Thymus (tissue), 11 donors: ENCODE measurements around the gene KIF13A. TPM values are rescaled to one million over a fixed set of nuclear protein-coding genes. Genes with fewer than 3 reads are reported as not detected.
A peak's percentile ranks its signal among the peaks of the same experiment; 100 is the strongest.

Experiments used
- DNase-seq, 9 donors: peaks; one replicate each; pipeline ENCODE4 v3.0.0-alpha.2; 2013; ENCODE audit warnings: low spot score in 9 of 9, low read depth in 6 of 9, missing footprints in 1 of 9
- H3K27ac ChIP-seq, 2 donors: one replicate each; pipeline ENCODE4 v1.5.1; 2013; ENCODE audit warnings: control low read depth in 1 of 2, low read depth in 1 of 2, low read length in 1 of 2, mild to moderate bottlenecking in 1 of 2, moderate library complexity in 1 of 2
- H3K27me3 ChIP-seq, 2 donors: one replicate each; pipeline ENCODE4 v1.5.1; 2013; ENCODE audit warnings: low read length in 1 of 2; ENCODE audit not compliant: control insufficient read depth in 2 of 2, insufficient read depth in 1 of 2
- H3K36me3 ChIP-seq, 2 donors: one replicate each; pipeline ENCODE4 v1.5.1; 2013; ENCODE audit warnings: low read length in 1 of 2, mild to moderate bottlenecking in 1 of 2, moderate library complexity in 1 of 2; ENCODE audit not compliant: control insufficient read depth in 2 of 2, insufficient read depth in 2 of 2
- H3K4me1 ChIP-seq, 2 donors: one replicate each; pipeline ENCODE4 v1.5.1; 2013; ENCODE audit warnings: low read length in 2 of 2; ENCODE audit not compliant: control insufficient read depth in 2 of 2, insufficient read depth in 2 of 2
- H3K4me3 ChIP-seq, 2 donors: one replicate each; pipeline ENCODE4 v1.5.1; 2013; ENCODE audit warnings: low read length in 2 of 2, control low read depth in 1 of 2, mild to moderate bottlenecking in 1 of 2
- H3K9me3 ChIP-seq, 2 donors: one replicate each; pipeline ENCODE4 v1.5.1; 2013; ENCODE audit warnings: low read length in 1 of 2, mild to moderate bottlenecking in 1 of 2; ENCODE audit not compliant: control insufficient read depth in 2 of 2, insufficient read depth in 1 of 2
- WGBS: extraction: QIAGEN DNeasy Blood & Tissue Kit; methylation state at CpG from one replicate; pipeline ENCODE4 v1.1.7; 2013; 5-methylcytosine and 5-hydroxymethylcytosine counted together
- polyA plus RNA-seq: library from polyadenylated mRNA; stranded (reverse); fragments of 200-250 nt; gene quantifications from one replicate; pipeline ENCODE4 v1.2.3, GENCODE V29; 2013
- total RNA-seq: library from RNA; stranded (reverse); fragments of 120-200 nt; gene quantifications from one replicate; pipeline ENCODE4 v1.2.4, GENCODE V29; 2013
- donor health status: healthy.

Gene KIF13A
- total and polyA plus RNA-seq, 2 donors, result 8.5 to 13.7 TPM

DNA sequence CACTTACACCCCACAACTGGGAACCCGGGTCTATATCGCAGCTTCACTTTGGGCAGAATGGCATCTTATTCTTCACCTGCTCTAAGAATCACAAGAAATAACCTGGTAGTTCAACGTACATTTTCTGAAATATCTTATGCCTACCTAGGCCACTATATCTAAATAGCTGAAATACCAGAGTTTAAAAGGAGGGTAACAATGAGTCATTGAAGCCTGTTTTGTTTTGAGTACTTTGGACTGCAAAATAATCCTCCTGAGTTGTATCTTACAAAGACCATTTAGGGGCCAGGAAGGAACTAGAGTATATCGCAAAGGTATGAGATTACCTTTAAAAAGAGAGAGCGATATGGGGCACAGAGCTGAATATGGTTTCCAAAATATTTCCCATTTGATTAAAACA is 184.0 kb downstream of the KIF13A start:
- WGBS, result 98% methylated on average over 5 of the region's 5 CpGs
- Histone ChIP-seq H3K27me3 (no peaks in the 10 kb centered on the region), H3K4me3 (no peak overlapping the region), H3K9me3 (no peaks in the 10 kb centered on the region), H3K36me3 (no peaks in the 10 kb centered on the region), H3K4me1 (no peaks in the 10 kb centered on the region), H3K27ac (no peak overlapping the region)
- DNase-seq, result no peak

DNA sequence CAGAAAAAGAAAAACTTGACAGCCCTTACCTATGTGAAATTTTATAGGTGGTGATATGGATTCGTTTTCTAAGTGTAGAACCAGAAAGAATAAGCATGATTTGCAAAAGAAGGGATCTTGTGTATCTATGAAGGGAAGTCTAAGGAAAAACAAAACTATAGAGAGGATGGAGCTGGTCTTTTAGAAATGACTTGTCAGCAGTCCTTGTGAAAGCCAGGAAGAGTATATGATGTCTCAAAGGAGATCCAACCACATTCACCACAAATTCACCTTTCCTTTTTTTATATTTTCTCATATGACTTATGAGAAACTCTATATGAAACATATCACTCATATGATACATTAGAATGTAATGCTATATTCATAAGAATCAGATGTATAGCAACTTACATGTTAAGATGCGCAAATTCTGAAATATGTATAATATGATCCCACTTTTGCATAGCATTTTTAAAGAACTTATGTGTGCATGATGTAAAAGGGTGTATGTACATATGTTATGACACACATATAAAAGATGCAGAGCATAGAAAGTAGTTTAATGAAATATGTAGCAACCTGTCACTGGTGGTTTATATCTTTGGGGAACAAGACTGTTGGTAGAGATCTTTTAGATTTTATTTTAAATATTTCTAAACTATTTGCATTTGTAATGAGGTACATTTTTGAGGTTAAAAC is 188.8 kb downstream of the KIF13A start:
- WGBS, result 94% methylated on average over 2 of the region's 2 CpGs
- Histone ChIP-seq H3K27ac (no peak overlapping the region), H3K27me3 (no peaks in the 10 kb centered on the region), H3K36me3 (no peaks in the 10 kb centered on the region), H3K4me3 (no peak overlapping the region), H3K4me1 (no peaks in the 10 kb centered on the region), H3K9me3 (no peaks in the 10 kb centered on the region)
- DNase-seq, result no peak

DNA sequence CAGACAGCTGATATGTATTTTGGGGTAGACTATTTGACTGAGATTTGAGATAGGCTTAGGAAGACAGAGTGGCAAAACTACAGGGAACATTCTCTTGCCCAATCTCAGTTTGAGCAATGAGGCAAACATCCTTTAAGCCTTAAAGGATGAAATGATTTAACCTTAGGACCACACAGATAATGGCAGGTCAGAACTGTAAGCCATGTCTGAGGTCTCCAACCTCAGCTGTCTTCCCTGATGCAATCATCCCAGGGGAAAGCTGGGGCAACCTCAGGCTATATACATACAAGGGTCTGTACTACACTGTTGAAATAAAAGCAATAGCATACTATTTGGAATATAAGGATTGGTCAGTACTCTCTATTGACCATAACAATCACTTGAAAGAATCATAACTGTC is 196.9 kb downstream of the KIF13A start:
- Histone ChIP-seq H3K9me3 (no peaks in the 10 kb centered on the region), H3K27ac (no peak overlapping the region), H3K4me1 (no peaks in the 10 kb centered on the region), H3K4me3 (no peak overlapping the region), H3K27me3 (no peaks in the 10 kb centered on the region), H3K36me3 (no peaks in the 10 kb centered on the region)
- DNase-seq, result no peak

DNA sequence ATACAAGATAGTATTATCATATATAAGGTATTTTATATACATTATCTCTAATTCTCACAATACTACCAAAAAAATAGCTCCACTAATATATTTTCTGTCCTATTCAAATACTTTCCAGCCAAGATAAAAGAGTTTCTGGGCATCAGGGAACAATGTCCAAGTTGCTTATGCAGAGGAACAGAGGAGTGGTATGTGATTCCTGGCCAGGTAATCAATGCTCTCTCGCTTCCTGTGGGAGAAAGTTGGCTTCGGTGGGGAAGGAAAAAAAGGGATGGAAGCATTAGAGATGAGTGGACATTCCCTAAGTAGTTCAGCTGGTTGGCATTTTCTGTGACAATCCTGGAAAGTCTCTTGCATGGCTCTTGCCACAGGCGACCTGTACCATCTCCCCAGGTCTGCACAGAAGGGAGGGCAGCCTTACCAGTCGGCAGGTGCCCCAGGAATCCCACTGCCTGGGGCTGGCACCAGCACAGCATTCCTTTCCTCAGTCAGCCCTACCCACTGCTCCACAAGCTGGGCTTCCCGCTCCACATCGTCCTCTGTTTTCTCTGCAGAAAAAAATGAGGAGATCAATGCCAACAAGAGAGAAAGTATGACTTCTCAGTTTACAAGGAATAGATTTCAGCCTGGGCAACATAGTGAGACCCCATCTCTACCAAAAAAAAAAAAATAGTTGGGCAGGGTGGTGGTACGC is 202.2 kb downstream of the KIF13A start:
- DNase-seq, result no peak
- no peak overlapping the region for H3K4me3 ChIP-seq
- H3K27ac ChIP-seq, result no peak overlapping the region
- whole genome bisulfite sequencing, result 93% methylated on average over 7 of the region's 7 CpGs
- no peaks in the 10 kb centered on the region for H3K4me1 ChIP-seq
- H3K9me3 ChIP-seq, result no peaks in the 10 kb centered on the region
- H3K27me3 ChIP-seq, result no peaks in the 10 kb centered on the region
- H3K36me3 ChIP-seq, result no peaks in the 10 kb centered on the region

DNA sequence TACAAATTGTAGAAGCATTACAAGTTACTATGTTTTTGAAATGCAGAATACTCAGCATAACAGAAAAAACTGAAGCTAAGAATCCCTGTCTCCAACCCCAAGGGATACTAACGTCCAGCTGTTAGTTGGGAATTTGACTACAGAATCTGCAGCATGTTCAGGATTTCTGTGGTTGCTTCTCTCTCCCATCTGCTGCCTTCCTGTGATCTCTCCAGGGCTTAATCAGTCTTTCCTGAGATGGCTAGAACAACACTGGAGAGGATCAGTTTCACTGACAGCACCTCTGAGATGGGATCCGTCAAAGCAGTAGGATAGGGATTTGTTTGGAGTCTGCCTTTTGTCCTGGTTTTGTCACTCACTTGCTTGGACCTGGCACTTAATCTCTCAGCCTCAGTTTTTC is 207.4 kb downstream of the KIF13A start:
- no peaks in the 10 kb centered on the region for H3K4me1 ChIP-seq
- no peak overlapping the region for H3K27ac ChIP-seq
- no peak overlapping the region for H3K4me3 ChIP-seq
- H3K9me3 ChIP-seq, result no peaks in the 10 kb centered on the region
- H3K36me3 ChIP-seq, result no peaks in the 10 kb centered on the region
- no peaks in the 10 kb centered on the region for H3K27me3 ChIP-seq
- 97% methylated on average over 2 of the region's 2 CpGs for WGBS
- DNase-seq, result no peak

DNA sequence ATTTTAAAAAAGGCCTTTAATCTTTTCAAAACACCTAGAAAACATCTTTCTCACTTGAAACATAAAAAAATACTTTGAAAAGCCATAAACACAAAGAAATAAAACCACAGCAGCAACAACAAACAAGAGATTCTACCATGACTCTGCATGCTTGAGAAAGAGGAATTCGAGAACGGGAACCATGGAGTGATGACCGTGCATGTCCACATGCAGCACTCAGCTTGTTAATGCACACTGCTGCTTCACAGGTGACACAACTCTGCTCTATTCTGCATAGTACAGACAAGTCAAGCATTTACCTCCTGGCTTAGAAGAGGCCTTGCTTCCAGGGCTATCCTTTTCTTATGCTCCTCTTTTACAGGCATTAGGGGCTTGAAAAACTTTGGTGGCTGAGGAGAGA is 215.8 kb downstream of the KIF13A start:
- Histone ChIP-seq H3K36me3 (no peaks in the 10 kb centered on the region), H3K9me3 (no peaks in the 10 kb centered on the region), H3K27ac (no peak overlapping the region), H3K4me3 (no peak overlapping the region), H3K27me3 (no peaks in the 10 kb centered on the region), H3K4me1 (no peaks in the 10 kb centered on the region)
- WGBS, result 95% methylated on average over 3 of the region's 3 CpGs
- no peak for DNase-seq

DNA sequence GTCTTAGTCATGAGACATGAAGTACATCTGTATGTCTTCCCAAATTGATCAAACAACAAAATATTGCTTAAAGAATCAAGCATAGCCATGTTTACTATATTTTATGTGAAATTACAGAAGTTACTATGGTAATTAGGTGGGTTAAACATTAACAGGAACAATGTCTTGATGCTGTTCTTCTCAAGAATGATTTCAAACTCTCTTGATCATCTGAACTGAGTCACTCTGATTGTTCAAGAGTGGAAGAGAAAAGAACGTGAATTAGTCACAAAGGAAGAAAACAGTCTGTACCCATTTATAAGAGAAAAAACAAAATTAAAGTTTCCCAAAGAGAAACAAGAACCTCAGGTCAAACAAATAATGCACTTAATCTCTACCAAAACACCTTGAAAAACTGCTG is 218.6 kb downstream of the KIF13A start:
- 100% methylated on average over 1 of the region's 1 CpG for WGBS
- Histone ChIP-seq H3K9me3 (no peaks in the 10 kb centered on the region), H3K4me1 (no peaks in the 10 kb centered on the region), H3K27me3 (no peaks in the 10 kb centered on the region), H3K4me3 (no peak overlapping the region), H3K36me3 (no peaks in the 10 kb centered on the region), H3K27ac (no peak overlapping the region)
- no peak for DNase-seq

DNA sequence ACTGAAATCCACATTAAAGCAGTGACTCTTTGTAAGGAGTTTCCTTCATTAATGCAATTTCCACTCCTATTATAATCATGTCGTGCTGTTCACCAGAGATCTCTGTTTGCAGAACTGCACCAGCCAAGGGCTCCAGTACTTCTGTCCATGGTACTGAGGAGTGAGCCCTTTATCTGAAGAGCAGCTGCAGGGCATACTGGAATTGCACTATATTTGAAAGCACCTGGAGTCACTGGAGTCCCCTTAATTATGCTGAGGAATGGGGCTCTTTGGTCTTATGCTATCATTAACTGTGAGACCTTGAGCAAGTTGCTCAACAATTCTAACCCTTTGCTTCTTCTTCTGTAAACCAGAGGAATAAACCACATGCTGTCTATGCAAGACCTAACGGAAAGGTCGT is 219.0 kb downstream of the KIF13A start:
- Histone ChIP-seq H3K4me3 (no peak overlapping the region), H3K27ac (no peak overlapping the region), H3K4me1 (no peaks in the 10 kb centered on the region), H3K9me3 (no peaks in the 10 kb centered on the region), H3K36me3 (no peaks in the 10 kb centered on the region), H3K27me3 (no peaks in the 10 kb centered on the region)
- WGBS, result 92% methylated on average over 3 of the region's 3 CpGs
- DNase-seq, result peak in 3 of 9 donors; percentile 5 to 45 (median 18)

DNA sequence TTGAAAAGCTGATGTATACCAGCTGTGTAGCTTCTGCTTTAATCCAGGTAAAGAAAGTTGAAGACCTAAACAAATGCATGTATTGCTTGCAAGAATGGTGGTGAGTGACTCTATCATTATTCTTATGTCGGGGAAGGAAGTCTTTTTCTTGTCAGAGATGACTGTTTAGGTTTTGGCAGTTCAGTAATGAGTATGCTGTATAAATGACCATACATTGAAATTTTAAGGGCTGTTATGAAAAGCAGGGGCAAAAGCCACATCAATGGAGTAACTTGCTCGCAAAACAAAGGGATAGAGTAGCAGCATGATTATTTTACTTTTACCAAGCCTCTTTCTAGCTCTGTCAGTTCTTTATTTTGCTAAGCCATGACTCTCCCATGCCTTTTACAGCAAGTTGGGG is 224.8 kb downstream of the KIF13A start:
- no peak overlapping the region for H3K4me3 ChIP-seq
- no peaks in the 10 kb centered on the region for H3K36me3 ChIP-seq
- H3K4me1 ChIP-seq, result no peaks in the 10 kb centered on the region
- no peaks in the 10 kb centered on the region for H3K9me3 ChIP-seq
- 91% methylated on average over 2 of the region's 2 CpGs for WGBS
- no peak overlapping the region for H3K27ac ChIP-seq
- no peaks in the 10 kb centered on the region for H3K27me3 ChIP-seq
- DNase-seq, result no peak
